Stimulated activated CD8-positive, alpha-beta memory T cell treated with anti-CD3 and anti-CD28 coated beads, Interleukin-2, amount 100 ng/mL, for 48 hours (primary cell): ENCODE results near the gene HLCS.
A peak's percentile ranks its signal among the peaks of the same experiment; 100 is the strongest.
"Not testable (repeated sequence)": the region's sequence is repeated elsewhere in the genome, so short reads cannot be mapped to it uniquely, and the experiment has no call there.

Source experiments
- DNase-seq, 2 donors: peaks; one replicate each; pipeline ENCODE4 v3.0.0-alpha.2; 2020; ENCODE audit warnings: low read depth in 2 of 2

Gene HLCS

GRCh38 chr21:36955783-36956182 lies 10.7 kb downstream of the HLCS start:
- no peak for DNase-seq

GRCh38 chr21:36952331-36952730 lies 14.1 kb downstream of the HLCS start:
- not testable (repeated sequence) for DNase-seq

- no peak for DNase-seq
Observed at GRCh38 chr21:36949171-36950141, 17.0 kb downstream of the HLCS start.

GRCh38 chr21:36948686-36949085 lies 17.8 kb downstream of the HLCS start:
- no peak for DNase-seq

- DNase-seq = no peak
Observed at GRCh38 chr21:36946949-36947356, 19.5 kb downstream of the HLCS start.

- DNase-seq = no peak
Observed at GRCh38 chr21:36945496-36946138, 20.9 kb downstream of the HLCS start.

GRCh38 chr21:36936361-36937135 lies 29.9 kb downstream of the HLCS start:
- DNase-seq = no peak

GRCh38 chr21:36934864-36935420 lies 31.5 kb downstream of the HLCS start:
- no peak for DNase-seq

GRCh38 chr21:36932161-36932816 lies 34.2 kb downstream of the HLCS start:
- no peak for DNase-seq

GRCh38 chr21:36929622-36930021 lies 36.8 kb downstream of the HLCS start:
- DNase-seq = no peak

- no peak for DNase-seq
Observed at GRCh38 chr21:36928960-36929359, 37.5 kb downstream of the HLCS start.

GRCh38 chr21:36927719-36928117 lies 38.8 kb downstream of the HLCS start:
- peak; percentile 48 to 59 for DNase-seq

- no peak for DNase-seq
Observed at GRCh38 chr21:36926989-36927718, 39.3 kb downstream of the HLCS start.

- no peak for DNase-seq
Observed at GRCh38 chr21:36923270-36923669, 43.2 kb downstream of the HLCS start.

- no peak for DNase-seq
Observed at GRCh38 chr21:36922861-36923260, 43.6 kb downstream of the HLCS start.

GRCh38 chr21:36918291-36918690 lies 48.2 kb downstream of the HLCS start:
- no peak for DNase-seq

GRCh38 chr21:36917471-36918158 lies 48.9 kb downstream of the HLCS start:
- no peak for DNase-seq

- no peak for DNase-seq
Observed at GRCh38 chr21:36916718-36917117, 49.8 kb downstream of the HLCS start.

- no peak for DNase-seq
Observed at GRCh38 chr21:36915696-36916245, 50.7 kb downstream of the HLCS start.
